Kidney (tissue), 14 donors: ENCODE measurements around the gene BZW2. TPM values are rescaled to one million over a fixed set of nuclear protein-coding genes. Genes with fewer than 3 reads are reported as not detected.

Experiments used
- DNase-seq, 5 donors: peaks; one replicate each; pipeline ENCODE4 v3.0.0-alpha.2; 2013 to 2020
- FAIRE-seq: peaks from 2 replicates; lab custom pipeline; 2012; peaks lifted over from hg19 to GRCh38; lab: Jason Lieb, UNC
- H3K27ac ChIP-seq, 2 donors: one replicate each; pipeline ENCODE4 v1.7.0; 2013; ENCODE audit warnings: low read depth in 2 of 2, low read length in 2 of 2, inconsistent platforms in 1 of 2
- H3K27me3 ChIP-seq: one replicate; pipeline ENCODE4 v1.7.1; 2013; ENCODE audit warnings: low read length, inconsistent platforms; ENCODE audit not compliant: control insufficient read depth, insufficient read depth
- H3K36me3 ChIP-seq, 3 donors: one replicate each; pipeline versions ENCODE4 v1.7.0 to v1.7.1; 2013; ENCODE audit warnings: low read length in 3 of 3, control low read depth in 1 of 3, inconsistent platforms in 1 of 3; ENCODE audit not compliant: insufficient read depth in 3 of 3, control insufficient read depth in 2 of 3
- H3K4me1 ChIP-seq, 3 donors: one replicate each; pipeline versions ENCODE4 v1.7.0 to v1.7.1; 2013; ENCODE audit warnings: low read length in 3 of 3, inconsistent platforms in 1 of 3, low read depth in 1 of 3; ENCODE audit not compliant: control insufficient read depth in 2 of 3, insufficient read depth in 2 of 3
- H3K4me3 ChIP-seq, 3 donors: one replicate each; pipeline versions ENCODE4 v1.7.0 to v1.8.1; 2013; ENCODE audit warnings: low read length in 3 of 3, control low read depth in 1 of 3, inconsistent platforms in 1 of 3
- H3K9ac ChIP-seq, 3 donors: one replicate each; pipeline versions ENCODE4 v1.7.0 to v1.7.1; 2013; ENCODE audit warnings: low read length in 3 of 3, control low read depth in 1 of 3, inconsistent platforms in 1 of 3
- H3K9me3 ChIP-seq, 3 donors: one replicate each; pipeline versions ENCODE4 v1.7.0 to v1.7.1; 2013; ENCODE audit warnings: low read length in 3 of 3, control low read depth in 1 of 3, inconsistent platforms in 1 of 3; ENCODE audit not compliant: control insufficient read depth in 2 of 3, insufficient read depth in 1 of 3
- intact Hi-C: fragments of 100-400 bp; cut with DNase I; formaldehyde crosslinking; loops from one replicate; pipeline ENCODE4 v1.11.1; 2022
- polyA plus RNA-seq: library from polyadenylated mRNA; stranded (reverse); fragments of 350-450 nt; fragmentation: Illumina TruSeq; extraction: RNeasy Lipid Tissue Mini Kit (QIAGEN cat#74804); gene quantifications from one replicate; pipeline ENCODE4 v1.2.3, GENCODE V29; 2014; ENCODE audit warnings: low read depth, low replicate concordance; ENCODE audit not compliant: insufficient read depth
- total RNA-seq: library from RNA; stranded (reverse); fragmentation: NEBNext Ultra II Directional; extraction: Animal tissue kit (Norgen Biotek cat#: 25700); gene quantifications from one replicate; pipeline ENCODE4 v1.2.1, GENCODE V29; 2021
- TF ChIP-seq, protein P1 (sequence below): IDR thresholded peaks from 3 replicates; pipeline ENCODE4 v1.5.1; 2012; ENCODE audit warnings: mild to moderate bottlenecking, moderate library complexity, borderline replicate concordance; ENCODE audit not compliant: insufficient read depth; ENCODE audit errors: extremely low read depth
- donor health status: control.
- donor health status: control.
- donor health status: control.
- donor health status: control.
- donor health status: control.
- donor health status: DM: yes; HTN: yes; CAD: no.
- donor health status: Normal renal cell carcinoma (clear cell type).

BZW2 gene
- total and polyA plus RNA-seq, 2 donors from 2014 or later, result 24.8 to 49.1 TPM

DNA sequence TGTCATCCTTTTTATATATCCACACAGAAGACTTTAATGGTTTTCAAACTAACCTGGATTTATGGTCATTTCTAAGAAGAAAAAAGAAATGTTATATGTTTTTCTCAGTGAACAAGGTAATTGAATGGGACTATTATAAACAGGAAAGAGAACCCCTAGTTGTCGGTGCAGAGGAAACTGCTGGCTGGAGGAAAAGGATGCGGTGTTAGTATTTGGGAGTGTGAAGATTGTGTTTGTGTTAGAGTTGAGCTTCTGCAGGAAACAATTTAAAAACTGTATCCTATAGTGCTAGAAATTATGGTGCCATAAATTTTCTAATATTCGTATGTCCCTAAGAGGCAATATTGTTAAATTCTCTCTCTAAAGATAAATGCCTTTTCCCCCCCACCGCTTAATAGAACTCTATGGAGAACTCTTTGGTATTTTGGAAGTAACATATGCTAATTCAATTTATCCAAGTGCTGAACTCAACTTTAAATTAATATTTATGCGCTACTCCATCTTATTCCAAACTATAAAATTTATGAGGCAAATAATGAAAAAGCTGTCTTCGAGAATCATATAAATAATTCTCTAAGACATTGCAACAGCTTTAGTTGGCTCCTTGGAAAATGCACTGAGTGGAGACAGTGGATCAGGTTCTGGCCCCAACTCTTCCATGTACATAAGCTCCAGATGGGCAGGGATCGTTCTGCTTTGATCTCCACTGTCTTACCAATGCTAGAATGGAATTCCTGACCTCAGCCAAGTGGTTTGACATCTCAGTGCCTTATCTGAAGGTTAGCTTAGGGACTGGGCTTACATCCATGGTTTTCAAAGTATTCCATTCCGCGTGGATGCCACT lies 5.6 kb downstream of the BZW2 start:
- Histone ChIP-seq H3K9ac (no peak overlapping the region), H3K4me3 (no peak overlapping the region), H3K36me3 (no peaks in the 10 kb centered on the region), H3K4me1 (peaks cover 0 to 3% (median 0%) of the 10 kb centered on the region in 3 donors), H3K27ac (no peak overlapping the region), H3K27me3 (no peaks in the 10 kb centered on the region), H3K9me3 (no peaks in the 10 kb centered on the region)
- FAIRE-seq, result no peak
- TF ChIP-seq, protein P1, sequence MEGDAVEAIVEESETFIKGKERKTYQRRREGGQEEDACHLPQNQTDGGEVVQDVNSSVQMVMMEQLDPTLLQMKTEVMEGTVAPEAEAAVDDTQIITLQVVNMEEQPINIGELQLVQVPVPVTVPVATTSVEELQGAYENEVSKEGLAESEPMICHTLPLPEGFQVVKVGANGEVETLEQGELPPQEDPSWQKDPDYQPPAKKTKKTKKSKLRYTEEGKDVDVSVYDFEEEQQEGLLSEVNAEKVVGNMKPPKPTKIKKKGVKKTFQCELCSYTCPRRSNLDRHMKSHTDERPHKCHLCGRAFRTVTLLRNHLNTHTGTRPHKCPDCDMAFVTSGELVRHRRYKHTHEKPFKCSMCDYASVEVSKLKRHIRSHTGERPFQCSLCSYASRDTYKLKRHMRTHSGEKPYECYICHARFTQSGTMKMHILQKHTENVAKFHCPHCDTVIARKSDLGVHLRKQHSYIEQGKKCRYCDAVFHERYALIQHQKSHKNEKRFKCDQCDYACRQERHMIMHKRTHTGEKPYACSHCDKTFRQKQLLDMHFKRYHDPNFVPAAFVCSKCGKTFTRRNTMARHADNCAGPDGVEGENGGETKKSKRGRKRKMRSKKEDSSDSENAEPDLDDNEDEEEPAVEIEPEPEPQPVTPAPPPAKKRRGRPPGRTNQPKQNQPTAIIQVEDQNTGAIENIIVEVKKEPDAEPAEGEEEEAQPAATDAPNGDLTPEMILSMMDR, result no peak
- peak in 1 of 5 donors; percentile 22 for DNase-seq
- intact Hi-C loops, result no loop called here

DNA sequence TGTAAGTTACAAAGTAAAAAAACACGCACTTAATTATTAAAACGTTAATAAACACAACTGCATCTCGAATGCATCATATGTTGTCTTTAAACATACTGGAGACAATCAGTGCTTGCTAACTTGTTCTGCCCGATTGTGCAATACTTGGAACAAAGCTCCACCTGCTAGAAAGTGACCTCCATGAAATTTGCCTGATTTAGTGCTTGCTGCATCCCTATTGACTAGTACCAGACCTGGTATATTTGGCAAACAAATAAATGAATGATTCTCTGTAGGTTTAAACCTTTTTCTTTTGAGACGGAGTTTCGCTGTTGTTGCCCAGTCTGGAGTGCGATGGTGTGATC lies 6.2 kb downstream of the BZW2 start:
- TF ChIP-seq, protein P1, result no peak
- H3K4me3 ChIP-seq, result no peak overlapping the region
- H3K27me3 ChIP-seq, result no peaks in the 10 kb centered on the region
- no peak for DNase-seq
- H3K9me3 ChIP-seq, result no peaks in the 10 kb centered on the region
- no peaks in the 10 kb centered on the region for H3K36me3 ChIP-seq
- no peak overlapping the region for H3K27ac ChIP-seq
- intact Hi-C loops, result no loop called here
- no peak for FAIRE-seq
- H3K9ac ChIP-seq, result no peak overlapping the region
- H3K4me1 ChIP-seq, result peaks cover 0 to 3% (median 0%) of the 10 kb centered on the region in 3 donors

DNA sequence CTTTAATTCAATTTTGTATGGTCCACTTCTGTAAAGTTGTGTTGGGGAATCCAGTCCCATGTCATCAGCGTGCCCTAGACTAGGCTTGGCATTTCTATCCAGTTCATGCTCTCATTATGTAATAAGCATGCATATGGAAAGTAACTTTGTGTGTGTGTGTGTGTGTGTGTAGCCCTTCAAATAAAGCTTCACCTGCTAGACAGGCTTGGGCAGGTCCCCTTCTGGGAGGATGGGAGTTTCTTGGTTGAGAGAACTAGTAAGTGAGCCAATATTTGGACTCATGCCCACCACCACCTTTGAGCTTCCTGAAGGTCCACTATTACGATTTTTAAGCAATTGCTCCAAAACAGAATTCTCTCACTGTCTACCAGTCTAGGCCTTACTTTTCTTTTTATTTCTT lies 6.9 kb downstream of the BZW2 start:
- no peaks in the 10 kb centered on the region for H3K4me1 ChIP-seq
- intact Hi-C loops, result no loop called here
- DNase-seq (peak in 1 of 5 donors; percentile 48), FAIRE-seq (no peak)
- no peaks in the 10 kb centered on the region for H3K9me3 ChIP-seq
- no peak overlapping the region for H3K9ac ChIP-seq
- no peak overlapping the region for H3K4me3 ChIP-seq
- TF ChIP-seq, protein P1, result no peak
- no peak overlapping the region for H3K27ac ChIP-seq
- H3K36me3 ChIP-seq, result no peaks in the 10 kb centered on the region
- H3K27me3 ChIP-seq, result no peaks in the 10 kb centered on the region

DNA sequence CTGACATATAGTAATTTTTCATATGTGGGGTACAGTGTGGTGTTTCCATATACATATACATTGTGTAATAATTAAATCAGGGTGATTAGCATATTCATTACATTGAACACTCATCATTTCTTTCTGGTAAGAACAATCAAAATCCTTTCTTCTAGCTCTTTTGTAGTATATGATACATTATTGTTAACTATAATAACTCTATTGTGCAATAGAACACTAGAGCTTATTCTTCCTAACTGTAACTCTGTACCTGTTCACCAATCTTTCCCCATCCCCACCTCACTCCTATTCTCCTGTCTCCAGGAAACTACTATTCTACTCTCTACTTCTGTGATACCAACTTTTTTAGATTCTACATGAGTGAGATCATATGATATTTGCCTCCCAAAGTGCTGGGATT lies 9.4 kb downstream of the BZW2 start:
- H3K4me1 ChIP-seq, result no peaks in the 10 kb centered on the region
- H3K4me3 ChIP-seq, result no peak overlapping the region
- H3K27me3 ChIP-seq, result no peaks in the 10 kb centered on the region
- FAIRE-seq (no peak), DNase-seq (no peak)
- no peak overlapping the region for H3K27ac ChIP-seq
- H3K9me3 ChIP-seq, result no peaks in the 10 kb centered on the region
- no peaks in the 10 kb centered on the region for H3K36me3 ChIP-seq
- no peak overlapping the region for H3K9ac ChIP-seq
- intact Hi-C loops, result no loop called here
- TF ChIP-seq, protein P1, result no peak
